C1 segment of cervical spinal cord (tissue), 14 donors: ENCODE measurements around the gene TMEM52.

Experiments used
- DNase-seq, 14 donors: peaks; one replicate each; lab custom pipeline; 2025; lab: John Stamatoyannopoulos, UW

The TMEM52 gene

GRCh38 chr1:1918901-1919303 is at the start of gene TMEM52:
Gene TMEM52 (minus strand): TSS chr1:1919279. CDS start chr1:1919265, 14 bp downstream.
- no peak for DNase-seq

GRCh38 chr1:1967879-1968278 is 48.8 kb upstream of the TMEM52 start:
- no peak for DNase-seq

GRCh38 chr1:1967151-1967550 is 48.1 kb upstream of the TMEM52 start:
- no peak for DNase-seq

- peak in 2 of 14 donors; percentile 34 to 36 for DNase-seq
These were observed 47.1 kb upstream of the TMEM52 start for GRCh38 chr1:1966071-1966740.

- no peak for DNase-seq
These were observed 46.5 kb upstream of the TMEM52 start for GRCh38 chr1:1965546-1965945.

- DNase-seq: no peak
These were observed 45.7 kb upstream of the TMEM52 start for GRCh38 chr1:1964811-1965210.

- no peak for DNase-seq
These were observed 44.5 kb upstream of the TMEM52 start for GRCh38 chr1:1963570-1963969.

GRCh38 chr1:1962752-1963151 is 43.7 kb upstream of the TMEM52 start:
- DNase-seq: no peak

- DNase-seq: peak in 1 of 14 donors; percentile 58
These were observed 41.6 kb upstream of the TMEM52 start for GRCh38 chr1:1960480-1961196.

GRCh38 chr1:1959840-1960479 is 40.9 kb upstream of the TMEM52 start:
- peak in 11 of 14 donors; percentile 2 to 91 (median 29) for DNase-seq

GRCh38 chr1:1959459-1959839 is 40.4 kb upstream of the TMEM52 start:
- no peak for DNase-seq

- no peak for DNase-seq
These were observed 39.0 kb upstream of the TMEM52 start for GRCh38 chr1:1958071-1958541.

- no peak for DNase-seq
These were observed 38.5 kb upstream of the TMEM52 start for GRCh38 chr1:1957533-1957961.

- no peak for DNase-seq
These were observed 37.8 kb upstream of the TMEM52 start for GRCh38 chr1:1956586-1957532.

GRCh38 chr1:1956101-1956500 is 37.0 kb upstream of the TMEM52 start:
- no peak for DNase-seq

GRCh38 chr1:1955621-1956094 is 36.6 kb upstream of the TMEM52 start:
- no peak for DNase-seq

- DNase-seq: no peak
These were observed 35.9 kb upstream of the TMEM52 start for GRCh38 chr1:1954831-1955441.

- no peak for DNase-seq
These were observed 34.9 kb upstream of the TMEM52 start for GRCh38 chr1:1954015-1954414.

- no peak for DNase-seq
These were observed 31.9 kb upstream of the TMEM52 start for GRCh38 chr1:1950940-1951339.

GRCh38 chr1:1948783-1949182 is 29.7 kb upstream of the TMEM52 start:
- DNase-seq: no peak

GRCh38 chr1:1947493-1947892 is 28.4 kb upstream of the TMEM52 start:
- no peak for DNase-seq
